ENCODE data around the gene PLEKHM1.

Gene PLEKHM1

GRCh38 chr17:45406107-45406506 lies 84.4 kb downstream of the PLEKHM1 start:
- H3K4me3 ChIP-seq (ENCODE audit: low read depth, low read length) = no peak overlapping the region
- TF ChIP-seq CTCF (IDR thresholded peaks at IDR 0.05; ENCODE audit: low read depth, low read length) = no peak

- H3K4me3 ChIP-seq (ENCODE audit: low read depth, low read length) = peak overlapping the region; percentile 23; the same call in 1 of the 2 replicates
- no peak for TF ChIP-seq CTCF (IDR thresholded peaks at IDR 0.05; ENCODE audit: low read depth, low read length)
Measured at GRCh38 chr17:45405250-45406086, 85.1 kb downstream of the PLEKHM1 start.

GRCh38 chr17:45404870-45405249 lies 85.7 kb downstream of the PLEKHM1 start:
- TF ChIP-seq CTCF (IDR thresholded peaks at IDR 0.05; ENCODE audit: low read depth, low read length) = no peak
- no peak overlapping the region for H3K4me3 ChIP-seq (ENCODE audit: low read depth, low read length)

GRCh38 chr17:45403906-45404490 lies 86.5 kb downstream of the PLEKHM1 start:
- H3K4me3 ChIP-seq (ENCODE audit: low read depth, low read length) = no peak overlapping the region
- no peak for TF ChIP-seq CTCF (IDR thresholded peaks at IDR 0.05; ENCODE audit: low read depth, low read length)

- no peak overlapping the region for H3K4me3 ChIP-seq (ENCODE audit: low read depth, low read length)
- no peak for TF ChIP-seq CTCF (IDR thresholded peaks at IDR 0.05; ENCODE audit: low read depth, low read length)
Measured at GRCh38 chr17:45402916-45403315, 87.6 kb downstream of the PLEKHM1 start.

- no peak overlapping the region for H3K4me3 ChIP-seq (ENCODE audit: low read depth, low read length)
- TF ChIP-seq CTCF (IDR thresholded peaks at IDR 0.05; ENCODE audit: low read depth, low read length) = no peak
Measured at GRCh38 chr17:45398800-45399199, 91.7 kb downstream of the PLEKHM1 start.

- no peak overlapping the region for H3K4me3 ChIP-seq (ENCODE audit: low read depth, low read length)
- no peak for TF ChIP-seq CTCF (IDR thresholded peaks at IDR 0.05; ENCODE audit: low read depth, low read length)
Measured at GRCh38 chr17:45397796-45398195, 92.7 kb downstream of the PLEKHM1 start.

Data from WI38 (cell line).